GM23338 (cell line): ENCODE results near the gene SOX1. TPM values are rescaled to one million over a fixed set of nuclear protein-coding genes. Genes with fewer than 3 reads are reported as not detected.

Source experiments
- ATAC-seq: fragments of 200-7000 bp; cut with Tn5 transposase; 3 replicates; pipeline ENCODE4 v1.9.1; 2020
- DNase-seq: peaks from one replicate; pipeline ENCODE4 v3.0.0-alpha.2; 2015; ENCODE audit warnings: low spot score
- H2AFZ ChIP-seq: fragments of 200-600 bp; sonication (generic); 2 replicates; pipeline ENCODE4 v1.8.0; 2016; ENCODE audit warnings: antibody characterized with exemption, mild to moderate bottlenecking, moderate library complexity
- H3F3A ChIP-seq: fragments of 200-600 bp; sonication (generic); replicated peaks from 2 replicates; pipeline ENCODE4 v1.8.0; 2017; ENCODE audit warnings: antibody characterized with exemption, mixed run types, low read depth
- H3K27ac ChIP-seq: fragments of 200-600 bp; sonication (generic); 2 replicates; pipeline ENCODE4 v1.6.1; 2016; ENCODE audit warnings: low read depth
- H3K27me3 ChIP-seq: fragments of 200-600 bp; sonication (generic); 2 replicates; pipeline ENCODE4 v1.8.0; 2016; ENCODE audit warnings: mild to moderate bottlenecking, mixed run types, moderate library complexity; ENCODE audit not compliant: insufficient read depth
- H3K36me3 ChIP-seq: fragments of 200-600 bp; sonication (generic); 2 replicates; pipeline ENCODE4 v1.8.0; 2016; ENCODE audit warnings: mild to moderate bottlenecking; ENCODE audit not compliant: insufficient read depth
- H3K4me1 ChIP-seq: fragments of 200-600 bp; sonication (generic); 2 replicates; pipeline ENCODE4 v1.8.0; 2016; ENCODE audit warnings: mild to moderate bottlenecking, moderate library complexity; ENCODE audit not compliant: insufficient read depth
- H3K4me2 ChIP-seq: fragments of 200-600 bp; sonication (generic); 2 replicates; pipeline ENCODE4 v1.7.1; 2017; ENCODE audit warnings: mixed run types
- H3K4me3 ChIP-seq: fragments of 200-600 bp; sonication (generic); 2 replicates; pipeline ENCODE4 v1.6.1; 2016; ENCODE audit warnings: mixed run types
- H3K79me2 ChIP-seq: fragments of 200-600 bp; sonication (generic); replicated peaks from 2 replicates; pipeline ENCODE4 v1.8.0; 2017; ENCODE audit warnings: mild to moderate bottlenecking; ENCODE audit not compliant: insufficient read depth
- H3K9me2 ChIP-seq: fragments of 200-600 bp; sonication (generic); 2 replicates; pipeline ENCODE4 v1.8.0; 2017; ENCODE audit not compliant: insufficient read depth
- H4K20me1 ChIP-seq: fragments of 200-600 bp; sonication (generic); replicated peaks from 2 replicates; pipeline ENCODE4 v1.8.0; 2017; ENCODE audit warnings: mild to moderate bottlenecking; ENCODE audit not compliant: insufficient read depth
- H3K27ac Mint-ChIP-seq: 2 replicates; pipeline ENCODE4 v1.8.0; 2020; ENCODE audit warnings: inconsistent platforms, mild to moderate bottlenecking, moderate library complexity, mixed read lengths
- H3K27me3 Mint-ChIP-seq: 3 replicates; pipeline ENCODE4 v1.8.0; 2022; ENCODE audit warnings: low read depth, mild to moderate bottlenecking, moderate library complexity, mixed read lengths, inconsistent platforms; ENCODE audit not compliant: insufficient read depth, poor library complexity
- H3K36me3 Mint-ChIP-seq: 3 replicates; pipeline ENCODE4 v1.8.0; 2021; ENCODE audit warnings: low read depth, mild to moderate bottlenecking, inconsistent platforms, moderate library complexity, mixed read lengths
- H3K4me1 Mint-ChIP-seq: 3 replicates; pipeline ENCODE4 v1.8.0; 2020; ENCODE audit warnings: mild to moderate bottlenecking, inconsistent platforms, mixed read lengths
- H3K4me3 Mint-ChIP-seq: 3 replicates; pipeline ENCODE4 v1.8.0; 2021; ENCODE audit warnings: moderate library complexity, mild to moderate bottlenecking, inconsistent platforms, mixed read lengths
- H3K9me3 Mint-ChIP-seq: 3 replicates; pipeline ENCODE4 v1.8.0; 2020; ENCODE audit warnings: moderate library complexity, mild to moderate bottlenecking, inconsistent platforms, mixed read lengths
- CREB1 ChIP-seq: fragments of 250-450 bp; sonication (Bioruptor Pico); IDR thresholded peaks from 2 replicates; pipeline ENCODE4 v1.5.0; 2020; ENCODE audit warnings: low read depth, mild to moderate bottlenecking, moderate library complexity
- CTCF ChIP-seq, 2 experiments: fragments of 200-600 bp in 1 of 2; sonication (generic) in 1 of 2; conservative IDR thresholded peaks; 2 replicates each; pipeline versions ENCODE4 v1.5.1 to v1.6.1; 2016 to 2017; ENCODE audit warnings: antibody characterized with exemption in 2 of 2, low read depth in 2 of 2, mild to moderate bottlenecking in 2 of 2, moderate library complexity in 1 of 2
- ETS1 ChIP-seq: IDR thresholded peaks from 2 replicates; pipeline ENCODE4 v1.6.1; 2016; ENCODE audit warnings: antibody characterized with exemption
- EZH2 ChIP-seq: fragments of 200-600 bp; sonication (generic); IDR thresholded peaks from one replicate; pipeline ENCODE4 v1.8.0; 2017; ENCODE audit warnings: antibody characterized with exemption, mild to moderate bottlenecking, low read depth; ENCODE audit not compliant: unreplicated experiment
- EZH2phosphoT487 ChIP-seq: fragments of 200-600 bp; sonication (generic); IDR thresholded peaks from one replicate; pipeline ENCODE4 v1.8.1; 2018; ENCODE audit warnings: antibody characterized with exemption; ENCODE audit not compliant: unreplicated experiment
- JUNB ChIP-seq: IDR thresholded peaks from one replicate; pipeline ENCODE4 v1.6.1; 2016; ENCODE audit warnings: antibody characterized with exemption; ENCODE audit not compliant: unreplicated experiment
- polyA plus RNA-seq: library from polyadenylated mRNA; unstranded; fragments of >200 nt; fragmentation: Nextera tagmentation; extraction: Ambion mirVana; gene quantifications from 2 replicates; pipeline ENCODE4 v1.2.1, GENCODE V29; 2016
- total RNA-seq: library from RNA; depleted of rRNA; stranded (reverse); fragments of >200 nt; shearing (Covaris generic); gene quantifications from 2 replicates; pipeline ENCODE4 v1.2.3, GENCODE V29; 2014

SOX1 gene
- total and polyA plus RNA-seq, 2 experiments from 2014 or later = 0.10 to 0.17 TPM

- no peak for ATAC-seq
- no peaks in the 10 kb centered on the region for H3K9me2 ChIP-seq
- peaks cover 27% of the 10 kb centered on the region for H3F3A ChIP-seq
- TF ChIP-seq CREB1 (CRISPR knock-in tag) (no peak), JUNB (no peak), EZH2 (peak; percentile 23)
- no peak overlapping the region for H3K27ac ChIP-seq
- no peak for DNase-seq
- peaks cover 26% of the 10 kb centered on the region for H4K20me1 ChIP-seq
- peaks cover 45% of the 10 kb centered on the region for H3K4me1 Mint-ChIP-seq
- no peaks in the 10 kb centered on the region for H3K79me2 ChIP-seq
- H3K4me3 Mint-ChIP-seq = peak overlapping the region; percentile 68
- no peaks in the 10 kb centered on the region; the same call in 2 of the 3 replicates for H3K36me3 Mint-ChIP-seq
- H3K36me3 ChIP-seq = no peaks in the 10 kb centered on the region
- H2AFZ ChIP-seq = no peak overlapping the region
- peaks cover 85% of the 10 kb centered on the region for H3K27me3 Mint-ChIP-seq
- H3K4me3 ChIP-seq = peak overlapping the region; percentile 58
- no peak overlapping the region for H3K27ac Mint-ChIP-seq
- H3K4me2 ChIP-seq = peak overlapping the region; percentile 84
- peaks cover 6% of the 10 kb centered on the region; the same call in 1 of the 3 replicates for H3K9me3 Mint-ChIP-seq
- peaks cover 64% of the 10 kb centered on the region for H3K4me1 ChIP-seq
- H3K27me3 ChIP-seq = peaks cover 95% of the 10 kb centered on the region
Measured at GRCh38 chr13:112065521-112065866, 1.5 kb upstream of the SOX1 start.

- Histone ChIP-seq H3K4me3 (peak overlapping the region; percentile 58), H3K4me2 (peak overlapping the region; percentile 84), H3K9me2 (no peaks in the 10 kb centered on the region), H3K27me3 (peaks cover 95% of the 10 kb centered on the region), H3K4me1 (peaks cover 63% of the 10 kb centered on the region), H3K79me2 (no peaks in the 10 kb centered on the region), H4K20me1 (peaks cover 26% of the 10 kb centered on the region), H3F3A (peaks cover 27% of the 10 kb centered on the region), H3K36me3 (no peaks in the 10 kb centered on the region), H3K27ac (no peak overlapping the region), H2AFZ (peak overlapping the region; percentile 66)
- H3K4me1 Mint-ChIP-seq = peaks cover 48% of the 10 kb centered on the region
- peak overlapping the region; percentile 68 for H3K4me3 Mint-ChIP-seq
- H3K36me3 Mint-ChIP-seq = no peaks in the 10 kb centered on the region; the same call in 2 of the 3 replicates
- TF ChIP-seq EZH2phosphoT487 (peak; percentile 70), EZH2 (peak; percentile 82), ETS1 (no peak)
- DNase-seq (peak; percentile 83), ATAC-seq (peak; percentile 15)
- H3K27ac Mint-ChIP-seq = no peak overlapping the region
- H3K27me3 Mint-ChIP-seq = peaks cover 85% of the 10 kb centered on the region
- H3K9me3 Mint-ChIP-seq = peaks cover 10% of the 10 kb centered on the region; the same call in 1 of the 3 replicates
Measured at GRCh38 chr13:112065867-112066623, 904 bp upstream of the SOX1 start.

GRCh38 chr13:112066624-112067004 is 335 bp upstream of the SOX1 start:
- TF ChIP-seq ETS1 (0 out of 2 replicates have a peak, but pooled peaks have one; percentile 13), JUNB (no peak), CTCF (conservative IDR thresholded peaks at IDR 0.05; ENCODE audit: low read depth in 2 of 2) (no peak; a peak in 1 of 4 replicates), CREB1 (CRISPR knock-in tag) (peak; percentile 64)
- peaks cover 64% of the 10 kb centered on the region for H3K4me1 ChIP-seq
- H3K27ac ChIP-seq = no peak overlapping the region

More at GRCh38 chr13:112066624-112067004, 335 bp upstream of the SOX1 start:
- Histone ChIP-seq H3K36me3 (no peaks in the 10 kb centered on the region), H3K79me2 (no peaks in the 10 kb centered on the region), H4K20me1 (peaks cover 26% of the 10 kb centered on the region), H3F3A (peaks cover 27% of the 10 kb centered on the region), H3K4me2 (peak overlapping the region; percentile 84), H3K27me3 (peaks cover 95% of the 10 kb centered on the region), H3K4me3 (peak overlapping the region; percentile 58), H2AFZ (peak overlapping the region; percentile 66; the same call in 1 of the 2 replicates), H3K9me2 (no peaks in the 10 kb centered on the region)
- Mint-ChIP-seq H3K27me3 (peaks cover 85% of the 10 kb centered on the region), H3K36me3 (no peaks in the 10 kb centered on the region; the same call in 2 of the 3 replicates), H3K27ac (no peak overlapping the region), H3K4me1 (peaks cover 47% of the 10 kb centered on the region), H3K4me3 (no peak overlapping the region; the same call in 2 of the 3 replicates), H3K9me3 (peaks cover 10% of the 10 kb centered on the region; the same call in 1 of the 3 replicates)
- ATAC-seq = peak; percentile 30
- DNase-seq = peak; percentile 92
